Mesenchymal stem cell (in vitro differentiated cells and primary cell): ENCODE results near the gene PLLP.

Experiments used
- DNase-seq: peaks from one replicate; pipeline ENCODE4 v3.0.0-alpha.2; 2013
- H2AFZ ChIP-seq: one replicate; pipeline ENCODE4 v1.6.1; 2013; ENCODE audit warnings: low read depth, mild to moderate bottlenecking, control low read depth, inconsistent platforms, low read length, moderate library complexity
- H2AK5ac ChIP-seq: 2 replicates; pipeline ENCODE4 v1.6.1; 2013; ENCODE audit warnings: low read length, moderate library complexity, mild to moderate bottlenecking, inconsistent platforms; ENCODE audit not compliant: severe bottlenecking
- H2BK120ac ChIP-seq: one replicate; pipeline ENCODE4 v1.6.1; 2013; ENCODE audit warnings: low read depth, mild to moderate bottlenecking, inconsistent platforms, low read length, moderate library complexity
- H2BK12ac ChIP-seq, 2 experiments: one replicate each; pipeline ENCODE4 v1.6.1; 2013; ENCODE audit warnings: inconsistent platforms in 2 of 2, low read length in 2 of 2, mild to moderate bottlenecking in 2 of 2, moderate library complexity in 2 of 2, control low read depth in 1 of 2
- H2BK15ac ChIP-seq: one replicate; pipeline ENCODE4 v1.6.1; 2013; ENCODE audit warnings: mild to moderate bottlenecking, low read depth, inconsistent platforms; ENCODE audit not compliant: poor library complexity, severe bottlenecking
- H2BK5ac ChIP-seq: 2 replicates; pipeline ENCODE4 v1.6.1; 2013; ENCODE audit warnings: low read depth, mild to moderate bottlenecking, low read length, control low read depth, inconsistent platforms; ENCODE audit not compliant: poor library complexity, severe bottlenecking
- H3K14ac ChIP-seq, 2 experiments: one replicate each; pipeline ENCODE4 v1.6.1; 2013; ENCODE audit warnings: inconsistent platforms in 2 of 2, low read length in 2 of 2, control low read depth in 1 of 2, mild to moderate bottlenecking in 1 of 2, moderate library complexity in 1 of 2
- H3K18ac ChIP-seq, 2 experiments: one replicate each; pipeline ENCODE4 v1.6.1; 2013; ENCODE audit warnings: inconsistent platforms in 2 of 2, low read length in 2 of 2, control low read depth in 1 of 2, low read depth in 1 of 2, mild to moderate bottlenecking in 1 of 2
- H3K23ac ChIP-seq, 2 experiments: one replicate each; pipeline ENCODE4 v1.6.1; 2013; ENCODE audit warnings: inconsistent platforms in 2 of 2, low read length in 2 of 2, mild to moderate bottlenecking in 2 of 2, moderate library complexity in 2 of 2, control low read depth in 1 of 2
- H3K27ac ChIP-seq: 2 replicates; pipeline ENCODE4 v1.5.1; 2013; ENCODE audit warnings: mild to moderate bottlenecking, moderate library complexity, low read length, control low read depth, inconsistent platforms; ENCODE audit not compliant: poor library complexity, severe bottlenecking
- H3K27me3 ChIP-seq, 2 experiments: 2 replicates each; pipeline versions ENCODE4 v1.6.1 to v1.7.0; 2013; ENCODE audit warnings: low read length in 2 of 2, mild to moderate bottlenecking in 2 of 2, moderate library complexity in 2 of 2, control low read depth in 1 of 2, inconsistent platforms in 1 of 2; ENCODE audit not compliant: control insufficient read depth in 1 of 2, insufficient read depth in 1 of 2
- H3K36me3 ChIP-seq, 2 experiments: 2 replicates each; pipeline versions ENCODE4 v1.6.1 to v1.7.0; 2013; ENCODE audit warnings: low read length in 2 of 2, control low read depth in 1 of 2, inconsistent platforms in 1 of 2, low read depth in 1 of 2, mild to moderate bottlenecking in 1 of 2; ENCODE audit not compliant: insufficient read depth in 2 of 2, control insufficient read depth in 1 of 2
- H3K4ac ChIP-seq, 2 experiments: one replicate each; pipeline ENCODE4 v1.6.1; 2013; ENCODE audit warnings: inconsistent platforms in 2 of 2, low read length in 2 of 2, mild to moderate bottlenecking in 2 of 2, moderate library complexity in 2 of 2, control low read depth in 1 of 2, low read depth in 1 of 2
- H3K4me1 ChIP-seq: 2 replicates; pipeline ENCODE4 v1.6.1; 2013; ENCODE audit warnings: low read depth, low read length, control low read depth; ENCODE audit not compliant: control insufficient read depth, insufficient read depth
- H3K4me2 ChIP-seq: 2 replicates; pipeline ENCODE4 v1.6.1; 2013; ENCODE audit warnings: low read length, mild to moderate bottlenecking, inconsistent platforms; ENCODE audit not compliant: poor library complexity, severe bottlenecking
- H3K4me3 ChIP-seq, 2 experiments: 2 replicates each; pipeline versions ENCODE4 v1.5.1 to v1.7.0; 2013; ENCODE audit warnings: low read length in 2 of 2, mild to moderate bottlenecking in 2 of 2, control low read depth in 1 of 2, low read depth in 1 of 2; ENCODE audit not compliant: insufficient read depth in 1 of 2
- H3K79me1 ChIP-seq: replicated peaks from 2 replicates; pipeline ENCODE4 v1.6.1; 2013; ENCODE audit warnings: mild to moderate bottlenecking, control low read depth, low read length, inconsistent platforms; ENCODE audit not compliant: poor library complexity, severe bottlenecking
- H3K9ac ChIP-seq: 2 replicates; pipeline ENCODE4 v1.7.0; 2013; ENCODE audit warnings: mild to moderate bottlenecking, low read length, moderate library complexity
- H3K9me3 ChIP-seq: 2 replicates; pipeline ENCODE4 v1.7.0; 2013; ENCODE audit warnings: mild to moderate bottlenecking, low read length; ENCODE audit not compliant: control insufficient read depth
- H4K8ac ChIP-seq: one replicate; pipeline ENCODE4 v1.6.1; 2013; ENCODE audit warnings: inconsistent platforms, mild to moderate bottlenecking, low read length, moderate library complexity
- H4K91ac ChIP-seq: one replicate; pipeline ENCODE4 v1.6.1; 2013; ENCODE audit warnings: mild to moderate bottlenecking, low read length, inconsistent platforms
- WGBS: methylation state at CpG from one replicate; pipeline ENCODE4 v1.1.7; 2013; ENCODE audit warnings: mixed read lengths; 5-methylcytosine and 5-hydroxymethylcytosine counted together

The PLLP gene

GRCh38 chr16:57325458-57325857, 41.0 kb upstream of the PLLP start:
- H3K36me3 ChIP-seq, result no peaks in the 10 kb centered on the region

GRCh38 chr16:57324749-57325148, 40.3 kb upstream of the PLLP start:
- Histone ChIP-seq H2AK5ac (no peak overlapping the region), H2BK12ac (no peak overlapping the region), H3K4me1 (no peaks in the 10 kb centered on the region), H4K91ac (no peak overlapping the region), H3K4me2 (no peak overlapping the region), H3K4me3 (no peak overlapping the region), H2BK5ac (no peak overlapping the region), H3K27me3 (no peaks in the 10 kb centered on the region), H3K9ac (no peak overlapping the region), H3K27ac (no peak overlapping the region), H2AFZ (no peak overlapping the region), H3K79me1 (no peaks in the 10 kb centered on the region), H2BK120ac (no peak overlapping the region), H2BK15ac (no peak overlapping the region), H3K18ac (no peak overlapping the region), H3K23ac (no peak overlapping the region), H3K4ac (no peak overlapping the region), H3K14ac (no peak overlapping the region), H3K9me3 (no peaks in the 10 kb centered on the region), H4K8ac (no peak overlapping the region), H3K36me3 (no peaks in the 10 kb centered on the region)
- WGBS, result 72% methylated on average over 2 of the region's 2 CpGs
- peak; percentile 22 for DNase-seq

More at GRCh38 chr16:57325458-57325857, 41.0 kb upstream of the PLLP start:
- H2BK15ac ChIP-seq, result no peak overlapping the region
- H3K18ac ChIP-seq, result no peak overlapping the region
- H3K4me3 ChIP-seq, result no peak overlapping the region
- H2BK5ac ChIP-seq, result no peak overlapping the region
- no peak overlapping the region for H3K27ac ChIP-seq
- DNase-seq, result peak; percentile 54
- no peaks in the 10 kb centered on the region for H3K4me1 ChIP-seq
- no peak overlapping the region for H4K8ac ChIP-seq
- no peak overlapping the region for H4K91ac ChIP-seq
- H2AFZ ChIP-seq, result no peak overlapping the region
- H3K4ac ChIP-seq, result no peak overlapping the region
- no peak overlapping the region for H3K14ac ChIP-seq
- H3K27me3 ChIP-seq, result no peaks in the 10 kb centered on the region
- H3K79me1 ChIP-seq, result no peaks in the 10 kb centered on the region
- H3K23ac ChIP-seq, result no peak overlapping the region
- H3K4me2 ChIP-seq, result no peak overlapping the region
- H2AK5ac ChIP-seq, result no peak overlapping the region
- H2BK120ac ChIP-seq, result no peak overlapping the region
- H2BK12ac ChIP-seq, result no peak overlapping the region
- no CpG with 5 or more reads among the region's 1 CpG for WGBS
- no peak overlapping the region for H3K9ac ChIP-seq
- H3K9me3 ChIP-seq, result no peaks in the 10 kb centered on the region

GRCh38 chr16:57319646-57320045, 35.2 kb upstream of the PLLP start:
- no peak overlapping the region for H2BK5ac ChIP-seq
- no peak overlapping the region for H3K4me2 ChIP-seq
- no peaks in the 10 kb centered on the region for H3K79me1 ChIP-seq
- no peak overlapping the region for H3K23ac ChIP-seq
- no peaks in the 10 kb centered on the region for H3K9me3 ChIP-seq
- no peak for DNase-seq
- H4K91ac ChIP-seq, result no peak overlapping the region
- 100% methylated on average over 1 of the region's 2 CpGs for WGBS
- peak overlapping the region; percentile 40 for H2AK5ac ChIP-seq
- H3K4ac ChIP-seq, result no peak overlapping the region
- H3K14ac ChIP-seq, result no peak overlapping the region
- no peak overlapping the region for H3K4me3 ChIP-seq
- no peak overlapping the region for H2BK12ac ChIP-seq
- H3K27ac ChIP-seq, result no peak overlapping the region
- no peak overlapping the region for H4K8ac ChIP-seq
- H3K4me1 ChIP-seq, result peaks cover 19% of the 10 kb centered on the region
- no peak overlapping the region for H3K18ac ChIP-seq
- H2BK15ac ChIP-seq, result no peak overlapping the region
- no peaks in the 10 kb centered on the region for H3K36me3 ChIP-seq
- H2AFZ ChIP-seq, result no peak overlapping the region
- no peak overlapping the region for H2BK120ac ChIP-seq
- no peak overlapping the region for H3K9ac ChIP-seq
- no peaks in the 10 kb centered on the region for H3K27me3 ChIP-seq

GRCh38 chr16:57318240-57318970, 33.9 kb upstream of the PLLP start:
- Histone ChIP-seq H2BK15ac (peak overlapping the region; percentile 89), H3K18ac (peak overlapping the region; percentile 52 to 54), H2BK5ac (no peak overlapping the region), H3K27me3 (no peaks in the 10 kb centered on the region), H3K4me1 (peaks cover 22% of the 10 kb centered on the region), H3K23ac (no peak overlapping the region), H3K27ac (peak overlapping the region; percentile 39), H2AK5ac (no peak overlapping the region), H3K14ac (peak overlapping the region in 1 of 2 experiments; percentile 44), H3K36me3 (no peaks in the 10 kb centered on the region), H3K9ac (no peak overlapping the region), H3K4ac (peak overlapping the region in 1 of 2 experiments; percentile 37), H3K4me3 (no peak overlapping the region), H3K9me3 (no peaks in the 10 kb centered on the region), H3K4me2 (peak overlapping the region; percentile 30), H4K91ac (peak overlapping the region; percentile 52), H3K79me1 (no peaks in the 10 kb centered on the region), H4K8ac (peak overlapping the region; percentile 64), H2BK12ac (peak overlapping the region in 1 of 2 experiments; percentile 43), H2BK120ac (peak overlapping the region; percentile 42), H2AFZ (peak overlapping the region; percentile 10)
- 59% methylated on average over 13 of the region's 13 CpGs for whole genome bisulfite sequencing
- DNase-seq, result peak; percentile 68
